ENCODE data around the gene FBN2. TPM values are rescaled to one million over a fixed set of nuclear protein-coding genes. Genes with fewer than 3 reads are reported as not detected.
A peak's percentile ranks its signal among the peaks of the same experiment; 100 is the strongest.

Gene FBN2
- total and polyA plus RNA-seq, 2 experiments from 2014 or later, result 725 to 2,094 TPM

- Histone ChIP-seq H3K4me3 (no peak overlapping the region), H3K27me3 (no peaks in the 10 kb centered on the region), H3K4me1 (ENCODE audit: low read depth) (peaks cover 9% of the 10 kb centered on the region), H3K27ac (peak overlapping the region; percentile 76), H3K36me3 (peaks cover 73% of the 10 kb centered on the region), H3K9me3 (ENCODE audit: low read depth) (no peaks in the 10 kb centered on the region)
- TF ChIP-seq CTCF (IDR thresholded peaks at IDR 0.05; ENCODE audit: low read depth, low read length), result no peak
- no peak for DNase-seq (ENCODE audit: low read depth in 1 of 2, low spot score in 1 of 2)
Measured at GRCh38 chr5:128399111-128399510, 138.9 kb downstream of the FBN2 start.

- Histone ChIP-seq H3K36me3 (peaks cover 73% of the 10 kb centered on the region), H3K27me3 (no peaks in the 10 kb centered on the region)
Measured at GRCh38 chr5:128397876-128398275, 140.2 kb downstream of the FBN2 start.

GRCh38 chr5:128395073-128395472 is 143.0 kb downstream of the FBN2 start:
- no peaks in the 10 kb centered on the region for H3K9me3 ChIP-seq (ENCODE audit: low read depth)
- peak; percentile 14 to 28 for DNase-seq (ENCODE audit: low read depth in 1 of 2, low spot score in 1 of 2)
- no peak for TF ChIP-seq CTCF (IDR thresholded peaks at IDR 0.05; ENCODE audit: low read depth, low read length)
- peaks cover 9% of the 10 kb centered on the region for H3K4me1 ChIP-seq (ENCODE audit: low read depth)
- H3K27ac ChIP-seq, result peak overlapping the region; percentile 84
- H3K36me3 ChIP-seq, result peaks cover 77% of the 10 kb centered on the region
- H3K4me3 ChIP-seq, result no peak overlapping the region
- no peaks in the 10 kb centered on the region for H3K27me3 ChIP-seq

More at GRCh38 chr5:128397876-128398275, 140.2 kb downstream of the FBN2 start:
- no peaks in the 10 kb centered on the region for H3K9me3 ChIP-seq (ENCODE audit: low read depth)
- TF ChIP-seq CTCF (IDR thresholded peaks at IDR 0.05; ENCODE audit: low read depth, low read length), result no peak
- H3K4me3 ChIP-seq, result no peak overlapping the region
- H3K27ac ChIP-seq, result peak overlapping the region; percentile 84
- peaks cover 9% of the 10 kb centered on the region for H3K4me1 ChIP-seq (ENCODE audit: low read depth)
- DNase-seq (ENCODE audit: low read depth in 1 of 2, low spot score in 1 of 2), result no peak

GRCh38 chr5:128384068-128384467 is 154.0 kb downstream of the FBN2 start:
- peaks cover 83% of the 10 kb centered on the region for H3K36me3 ChIP-seq
- H3K27ac ChIP-seq, result peak overlapping the region; percentile 72
- no peak for TF ChIP-seq CTCF (IDR thresholded peaks at IDR 0.05; ENCODE audit: low read depth, low read length)
- no peak for DNase-seq (ENCODE audit: low read depth in 1 of 2, low spot score in 1 of 2)
- no peaks in the 10 kb centered on the region for H3K9me3 ChIP-seq (ENCODE audit: low read depth)
- H3K4me3 ChIP-seq, result no peak overlapping the region
- no peaks in the 10 kb centered on the region for H3K27me3 ChIP-seq
- H3K4me1 ChIP-seq (ENCODE audit: low read depth), result peaks cover 38% of the 10 kb centered on the region

- H3K27ac ChIP-seq, result peak overlapping the region; percentile 72
- no peak for TF ChIP-seq CTCF (IDR thresholded peaks at IDR 0.05; ENCODE audit: low read depth, low read length)
- peaks cover 86% of the 10 kb centered on the region for H3K36me3 ChIP-seq
- DNase-seq (ENCODE audit: low read depth in 1 of 2, low spot score in 1 of 2), result no peak
- peaks cover 34% of the 10 kb centered on the region for H3K4me1 ChIP-seq (ENCODE audit: low read depth)
- H3K27me3 ChIP-seq, result no peaks in the 10 kb centered on the region
- no peak overlapping the region for H3K4me3 ChIP-seq
- H3K9me3 ChIP-seq (ENCODE audit: low read depth), result no peaks in the 10 kb centered on the region
Measured at GRCh38 chr5:128380337-128380736, 157.7 kb downstream of the FBN2 start.

GRCh38 chr5:128378632-128379031 is 159.4 kb downstream of the FBN2 start:
- H3K27ac ChIP-seq, result peak overlapping the region; percentile 72
- H3K27me3 ChIP-seq, result no peaks in the 10 kb centered on the region
- peaks cover 24% of the 10 kb centered on the region for H3K4me1 ChIP-seq (ENCODE audit: low read depth)
- H3K9me3 ChIP-seq (ENCODE audit: low read depth), result no peaks in the 10 kb centered on the region
- peaks cover 88% of the 10 kb centered on the region for H3K36me3 ChIP-seq
- no peak overlapping the region for H3K4me3 ChIP-seq
- DNase-seq (ENCODE audit: low read depth in 1 of 2, low spot score in 1 of 2), result no peak
- no peak for TF ChIP-seq CTCF (IDR thresholded peaks at IDR 0.05; ENCODE audit: low read depth, low read length)

All from cardiac muscle cell (in vitro differentiated cells and primary cell).